ENCODE results near the gene CDH4.

GRCh38 chr20:61720348-61720696, 468.3 kb downstream of the CDH4 start:
- TF ChIP-seq CTCF (IDR thresholded peaks at IDR 0.05) (no peak), EZH2 (IDR thresholded peaks at IDR 0.05; ENCODE audit: borderline replicate concordance, insufficient read depth, low read depth, low read length, poor library complexity, severe bottlenecking) (no peak)

Measured in B cell (primary cell).